Naive B cell (primary cell): Measurements from ENCODE around the gene NCS1. TPM values are rescaled to one million over a fixed set of nuclear protein-coding genes. Genes with fewer than 3 reads are reported as not detected.

Experiments
- ATAC-seq, 2 donors: fragments of 150-1000 bp; cut with Tn5 transposase; 2 replicates each; pipeline ENCODE4 v1.10.0; 2021; ENCODE audit warnings: low read depth in 2 of 2, mild to moderate bottlenecking in 2 of 2, moderate library complexity in 2 of 2
- DNase-seq: peaks from one replicate; pipeline ENCODE4 v3.0.0; 2022
- H3K27ac Mint-ChIP-seq, 6 donors: one replicate each; pipeline ENCODE4 v1.8.0; 2020 to 2022; ENCODE audit warnings: mild to moderate bottlenecking in 6 of 6, mixed read lengths in 6 of 6, moderate library complexity in 5 of 6, inconsistent platforms in 2 of 6
- H3K27me3 Mint-ChIP-seq, 3 donors: one replicate each; pipeline ENCODE4 v1.8.0; 2021 to 2022; ENCODE audit warnings: mixed read lengths in 3 of 3, mild to moderate bottlenecking in 1 of 3
- H3K36me3 Mint-ChIP-seq, 2 donors: one replicate each; pipeline ENCODE4 v1.8.0; 2020 to 2022; ENCODE audit warnings: mixed read lengths in 2 of 2, inconsistent platforms in 1 of 2, mild to moderate bottlenecking in 1 of 2
- H3K4me1 Mint-ChIP-seq, 3 donors: one replicate each; pipeline ENCODE4 v1.8.0; 2020 to 2022; ENCODE audit warnings: mixed read lengths in 3 of 3, inconsistent platforms in 1 of 3, mild to moderate bottlenecking in 1 of 3, moderate library complexity in 1 of 3
- H3K4me3 Mint-ChIP-seq, 8 donors: one replicate each; pipeline ENCODE4 v1.8.0; 2020 to 2022; ENCODE audit warnings: mild to moderate bottlenecking in 8 of 8, mixed read lengths in 8 of 8, moderate library complexity in 8 of 8, inconsistent platforms in 2 of 8
- H3K9me3 Mint-ChIP-seq, 7 donors: one replicate each; pipeline ENCODE4 v1.8.0; 2020 to 2022; ENCODE audit warnings: mixed read lengths in 7 of 7, mild to moderate bottlenecking in 5 of 7, inconsistent platforms in 2 of 7, moderate library complexity in 1 of 7
- polyA plus RNA-seq, 6 donors: library from polyadenylated mRNA; unstranded; fragments of 300-500 nt; fragmentation: Illumina TruSeq; gene quantifications; one replicate each; pipeline ENCODE4 v1.2.3, GENCODE V29; 2021; ENCODE audit warnings: low read depth in 6 of 6

Gene NCS1
- polyA plus RNA-seq, 6 donors from 2014 or later = 0.04 TPM; not detected in 5

DNA sequence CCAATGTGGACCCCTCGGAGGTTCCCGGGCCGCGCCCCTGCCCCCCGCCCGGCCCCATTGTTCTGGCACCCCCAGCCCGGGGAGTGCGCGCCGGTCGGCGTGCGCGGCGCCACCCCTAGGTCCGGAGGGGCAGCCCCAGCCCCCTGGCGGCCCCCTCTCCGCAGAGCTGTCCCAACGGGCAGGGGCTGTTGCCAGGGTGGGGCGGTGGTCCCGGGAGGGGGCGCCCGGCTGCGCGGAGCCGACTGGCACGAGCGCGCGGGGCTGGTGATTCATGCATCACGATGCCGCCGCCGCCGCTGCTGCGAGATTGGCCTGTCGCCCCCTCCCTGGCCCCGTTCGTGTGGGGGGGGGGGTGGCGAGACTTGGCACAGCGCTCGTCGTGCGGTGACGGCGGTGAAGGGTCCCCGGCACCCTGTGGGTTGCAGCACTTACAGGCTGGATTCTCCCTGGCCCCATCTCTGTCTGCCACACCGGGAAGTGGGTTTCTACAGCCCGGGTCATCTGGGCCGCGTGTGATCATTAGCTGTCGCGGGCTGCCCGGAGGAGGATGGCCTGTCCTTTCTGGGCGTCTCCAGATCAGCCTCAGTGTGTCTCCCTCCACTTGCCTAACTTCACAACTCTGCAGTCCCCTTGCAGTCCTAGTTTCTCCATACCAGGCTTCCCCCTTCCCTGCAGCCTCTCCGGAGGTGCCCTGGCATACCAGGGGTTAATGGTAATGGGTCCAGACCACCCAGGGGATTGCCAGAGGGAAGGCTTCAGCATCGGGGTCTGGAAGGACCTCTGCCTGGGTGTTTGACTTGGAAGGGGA is 858 bp downstream of the NCS1 start:
- H3K27ac Mint-ChIP-seq = no peak overlapping the region
- no peaks in the 10 kb centered on the region for H3K36me3 Mint-ChIP-seq
- H3K27me3 Mint-ChIP-seq = peaks cover 17 to 68% (median 66%) of the 10 kb centered on the region in 3 donors
- H3K4me3 Mint-ChIP-seq = peak overlapping the region; percentile 9 to 82 (median 60)
- H3K4me1 Mint-ChIP-seq = peaks cover 0 to 12% (median 4%) of the 10 kb centered on the region in 3 donors
- ATAC-seq = peak in 1 of 2 donors; percentile 28
- DNase-seq = no peak
- peaks cover 0 to 5% (median 0%) of the 10 kb centered on the region in 7 donors for H3K9me3 Mint-ChIP-seq

- Mint-ChIP-seq H3K9me3 (peaks cover 0 to 5% (median 0%) of the 10 kb centered on the region in 7 donors), H3K27ac (no peak overlapping the region)
These were observed 1.4 kb downstream of the NCS1 start for GRCh38 chr9:130173666-130173983.

DNA sequence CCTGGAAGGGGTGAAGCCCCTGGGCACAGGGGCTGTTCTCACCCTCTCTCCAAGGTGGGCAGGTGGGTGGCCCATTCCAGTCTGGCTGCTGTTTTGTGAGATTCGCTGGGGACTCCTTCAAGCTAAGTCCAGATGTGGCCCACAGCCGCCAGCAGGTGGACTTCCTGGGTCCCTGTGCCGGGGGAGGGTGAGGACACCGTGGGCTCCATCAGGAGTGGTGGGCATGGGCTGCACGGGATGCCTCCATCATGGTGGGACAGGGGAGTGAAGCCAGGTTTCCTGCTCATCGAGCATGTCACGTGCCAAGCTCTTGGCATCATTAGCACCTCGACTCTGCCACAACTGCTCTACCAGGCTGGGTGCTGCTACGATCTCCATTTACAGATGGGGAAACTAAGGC is 1.8 kb downstream of the NCS1 start:
- H3K9me3 Mint-ChIP-seq = peaks cover 0 to 3% (median 0%) of the 10 kb centered on the region in 7 donors
- peaks cover 0 to 12% (median 4%) of the 10 kb centered on the region in 3 donors for H3K4me1 Mint-ChIP-seq
- ATAC-seq (no peak), DNase-seq (no peak)
- H3K36me3 Mint-ChIP-seq = no peaks in the 10 kb centered on the region
- H3K4me3 Mint-ChIP-seq = peak overlapping the region; percentile 59 to 83 (median 68)
- H3K27ac Mint-ChIP-seq = no peak overlapping the region
- peaks cover 17 to 62% (median 61%) of the 10 kb centered on the region in 3 donors for H3K27me3 Mint-ChIP-seq

More at GRCh38 chr9:130173666-130173983, 1.4 kb downstream of the NCS1 start:
- no peak for DNase-seq
- Mint-ChIP-seq H3K4me1 (peaks cover 0 to 12% (median 4%) of the 10 kb centered on the region in 3 donors), H3K27me3 (peaks cover 17 to 65% (median 62%) of the 10 kb centered on the region in 3 donors), H3K36me3 (no peaks in the 10 kb centered on the region), H3K4me3 (peak overlapping the region in 7 of 8 donors; percentile 59 to 83 (median 68))
- no peak for ATAC-seq

DNA sequence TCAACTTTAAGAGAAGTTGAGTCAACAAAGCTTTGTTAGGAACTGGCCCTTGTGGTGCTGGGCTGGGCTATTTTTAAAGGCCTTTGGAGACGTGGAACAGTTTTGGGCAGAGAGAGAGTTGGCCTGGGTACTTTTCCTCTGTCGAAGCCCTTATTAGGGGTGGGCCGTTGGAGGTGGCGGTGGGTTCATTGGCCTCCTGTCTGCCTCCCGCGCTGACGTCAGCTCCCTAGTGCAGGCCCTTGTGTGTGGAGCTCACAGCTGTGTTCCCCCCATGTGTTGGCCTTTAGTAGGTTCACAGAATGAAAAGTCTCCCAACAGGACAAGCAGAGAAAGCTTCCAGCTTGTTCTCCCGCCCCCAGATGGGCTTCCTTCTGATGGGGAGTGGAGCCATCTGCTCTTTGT is 2.7 kb downstream of the NCS1 start:
- H3K4me1 Mint-ChIP-seq = peaks cover 0 to 12% (median 4%) of the 10 kb centered on the region in 3 donors
- no peaks in the 10 kb centered on the region for H3K36me3 Mint-ChIP-seq
- ATAC-seq = no peak
- H3K27ac Mint-ChIP-seq = peak overlapping the region in 1 of 6 donors; percentile 6
- DNase-seq = no peak
- peaks cover 0 to 2% (median 0%) of the 10 kb centered on the region in 7 donors for H3K9me3 Mint-ChIP-seq
- peak overlapping the region in 4 of 8 donors; percentile 33 to 78 (median 52) for H3K4me3 Mint-ChIP-seq
- peaks cover 12 to 56% (median 52%) of the 10 kb centered on the region in 3 donors for H3K27me3 Mint-ChIP-seq

- peaks cover 0 to 2% (median 0%) of the 10 kb centered on the region in 7 donors for H3K9me3 Mint-ChIP-seq
- no peak overlapping the region for H3K4me3 Mint-ChIP-seq
- ATAC-seq (no peak), DNase-seq (no peak)
- peaks cover 0 to 10% (median 4%) of the 10 kb centered on the region in 3 donors for H3K4me1 Mint-ChIP-seq
- H3K27ac Mint-ChIP-seq = peak overlapping the region in 1 of 6 donors; percentile 6
- peaks cover 12 to 56% (median 51%) of the 10 kb centered on the region in 3 donors for H3K27me3 Mint-ChIP-seq
- H3K36me3 Mint-ChIP-seq = no peaks in the 10 kb centered on the region
These were observed 3.2 kb downstream of the NCS1 start for GRCh38 chr9:130175355-130175754.

DNA sequence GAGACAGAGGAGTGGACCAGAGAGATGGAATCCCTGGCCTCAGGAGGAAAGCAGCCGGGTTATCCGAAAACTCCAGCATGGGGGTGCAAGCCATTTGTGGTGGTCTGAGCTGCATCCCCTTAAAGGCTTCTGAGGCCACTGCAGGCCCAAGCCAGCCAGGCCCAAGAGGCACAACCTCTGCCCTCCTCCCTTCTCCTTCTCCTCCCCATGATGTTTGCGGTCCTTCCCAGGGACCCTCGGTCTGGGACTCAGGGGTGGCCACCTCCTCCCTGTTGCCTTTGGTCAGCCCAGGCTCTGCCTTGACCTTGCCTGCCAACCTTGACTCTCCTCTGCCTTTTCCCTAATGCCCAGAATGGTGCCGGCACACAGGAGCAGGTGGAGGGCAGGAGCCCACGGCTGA is 4.6 kb downstream of the NCS1 start:
- H3K27ac Mint-ChIP-seq = peak overlapping the region in 1 of 6 donors; percentile 81
- ATAC-seq (no peak), DNase-seq (no peak)
- peaks cover 0 to 2% (median 0%) of the 10 kb centered on the region in 7 donors for H3K9me3 Mint-ChIP-seq
- peaks cover 4 to 58% (median 40%) of the 10 kb centered on the region in 3 donors for H3K27me3 Mint-ChIP-seq
- H3K36me3 Mint-ChIP-seq = no peaks in the 10 kb centered on the region
- H3K4me1 Mint-ChIP-seq = peaks cover 0 to 4% (median 0%) of the 10 kb centered on the region in 3 donors
- peak overlapping the region in 1 of 8 donors; percentile 72 for H3K4me3 Mint-ChIP-seq

DNA sequence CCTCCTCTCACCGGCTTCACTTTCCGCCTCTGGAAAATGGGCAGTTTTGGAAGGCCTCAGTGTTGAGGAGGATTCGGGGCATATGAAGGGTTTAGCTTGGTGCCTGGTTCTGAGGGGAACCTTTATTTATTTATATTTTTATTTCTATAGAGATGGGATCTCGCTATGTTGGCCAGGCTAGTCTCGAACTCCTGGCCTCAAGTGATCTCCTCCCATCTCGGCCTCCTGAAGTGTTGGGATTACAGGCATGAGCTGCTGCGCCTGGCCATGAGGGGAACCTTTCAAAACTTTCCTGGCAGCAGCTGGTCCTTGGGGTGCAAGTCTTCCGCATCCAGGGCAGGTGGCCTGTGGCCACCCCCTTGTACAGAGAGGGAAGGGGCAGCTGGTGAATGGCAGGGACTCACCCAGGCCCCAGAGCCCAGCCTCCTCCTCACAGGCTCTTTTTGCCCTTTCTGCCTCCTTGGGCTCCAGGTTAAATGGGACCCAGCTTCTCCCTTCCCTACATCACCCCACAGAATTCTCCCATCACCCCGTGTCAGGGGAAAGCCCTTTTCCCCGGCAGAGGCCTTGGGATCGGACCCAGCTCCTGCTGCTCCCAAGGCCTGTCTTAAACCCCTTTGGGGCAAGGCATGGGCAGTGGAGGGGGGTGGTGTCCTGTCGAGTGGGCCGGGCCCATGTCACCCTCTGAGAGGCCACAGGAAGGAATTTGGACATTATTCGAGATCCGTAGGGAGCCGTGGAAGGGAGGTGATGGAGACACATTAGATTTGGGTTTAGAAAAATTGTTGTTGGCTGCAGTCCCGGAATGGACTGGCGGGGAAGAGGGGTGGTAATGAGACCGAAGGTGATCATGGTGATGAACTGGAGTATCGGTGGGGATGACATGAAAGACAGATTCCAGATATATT is 5.9 kb downstream of the NCS1 start:
- peak overlapping the region in 2 of 6 donors; percentile 42 to 54 for H3K27ac Mint-ChIP-seq
- peaks cover 4 to 57% (median 40%) of the 10 kb centered on the region in 3 donors for H3K27me3 Mint-ChIP-seq
- H3K9me3 Mint-ChIP-seq = peaks cover 0 to 2% (median 0%) of the 10 kb centered on the region in 7 donors
- H3K4me1 Mint-ChIP-seq = peaks cover 0 to 4% (median 0%) of the 10 kb centered on the region in 3 donors
- H3K36me3 Mint-ChIP-seq = no peaks in the 10 kb centered on the region
- DNase-seq (no peak), ATAC-seq (no peak)
- peak overlapping the region in 1 of 8 donors; percentile 52 for H3K4me3 Mint-ChIP-seq

DNA sequence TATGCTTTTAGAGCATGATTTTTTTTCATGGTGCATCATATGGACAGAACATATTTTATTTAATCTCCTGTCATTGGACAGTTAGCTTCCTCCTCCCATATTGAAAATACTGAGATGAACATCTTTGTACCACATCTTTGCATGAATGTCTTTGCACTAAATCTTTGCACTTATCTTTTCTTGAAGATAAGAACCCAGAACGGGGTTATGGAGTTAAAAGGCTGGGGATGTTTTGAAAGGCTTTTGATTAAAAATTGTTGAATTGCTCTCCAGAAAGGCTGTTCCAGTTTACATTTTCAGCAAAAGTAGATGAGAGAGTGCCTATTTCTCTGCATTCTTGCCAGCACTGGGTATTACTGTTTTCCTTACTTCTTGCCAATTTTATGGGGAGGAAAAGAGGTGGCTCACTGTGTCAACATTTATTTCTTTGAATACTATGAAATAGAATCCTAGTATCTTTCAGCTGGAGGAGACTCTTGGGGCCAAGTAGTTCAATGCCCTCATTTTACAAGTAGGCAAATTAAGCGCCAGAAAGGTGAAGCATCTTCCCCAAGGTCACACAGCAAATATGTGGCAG is 7.2 kb downstream of the NCS1 start:
- ATAC-seq (no peak), DNase-seq (no peak)
- no peak overlapping the region for H3K4me3 Mint-ChIP-seq
- peaks cover 0 to 4% (median 3%) of the 10 kb centered on the region in 3 donors for H3K4me1 Mint-ChIP-seq
- H3K27ac Mint-ChIP-seq = no peak overlapping the region
- H3K9me3 Mint-ChIP-seq = peaks cover 0 to 1% (median 0%) of the 10 kb centered on the region in 7 donors
- no peaks in the 10 kb centered on the region for H3K36me3 Mint-ChIP-seq
- H3K27me3 Mint-ChIP-seq = peaks cover 4 to 52% (median 35%) of the 10 kb centered on the region in 3 donors

DNA sequence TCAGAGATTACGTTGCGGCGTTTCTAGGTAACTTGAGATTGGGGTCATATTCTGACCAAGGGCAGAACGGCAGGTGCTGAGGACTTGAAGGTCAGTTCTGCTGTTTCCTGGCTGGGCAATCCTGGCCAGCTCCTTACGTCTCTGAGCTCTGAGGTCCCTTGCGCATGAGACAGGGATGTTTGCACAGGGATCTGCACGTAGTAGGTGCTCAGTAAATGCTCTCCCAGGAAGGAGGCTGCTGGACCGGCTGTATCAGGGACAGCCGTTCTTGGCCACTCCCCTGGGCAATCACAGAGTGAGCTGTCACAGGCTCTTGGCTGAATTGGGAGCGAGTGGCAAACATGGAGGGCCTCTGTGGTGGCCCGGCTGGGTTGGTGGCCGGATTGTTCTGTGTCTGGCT is 8.3 kb downstream of the NCS1 start:
- H3K27ac Mint-ChIP-seq = peak overlapping the region in 1 of 6 donors; percentile 36
- peaks cover 0 to 1% (median 0%) of the 10 kb centered on the region in 7 donors for H3K9me3 Mint-ChIP-seq
- no peaks in the 10 kb centered on the region for H3K36me3 Mint-ChIP-seq
- DNase-seq = no peak
- ATAC-seq = no peak
- peaks cover 0 to 4% (median 3%) of the 10 kb centered on the region in 3 donors for H3K4me1 Mint-ChIP-seq
- no peak overlapping the region for H3K4me3 Mint-ChIP-seq
- peaks cover 4 to 41% (median 29%) of the 10 kb centered on the region in 3 donors for H3K27me3 Mint-ChIP-seq

- DNase-seq (no peak), ATAC-seq (no peak)
- Mint-ChIP-seq H3K27ac (no peak overlapping the region), H3K36me3 (no peaks in the 10 kb centered on the region), H3K9me3 (peaks cover 0 to 1% (median 0%) of the 10 kb centered on the region in 7 donors), H3K4me3 (no peak overlapping the region), H3K27me3 (peaks cover 3 to 43% (median 33%) of the 10 kb centered on the region in 3 donors), H3K4me1 (peaks cover 0 to 4% (median 3%) of the 10 kb centered on the region in 3 donors)
These were observed 9.6 kb downstream of the NCS1 start for GRCh38 chr9:130181678-130182380.

GRCh38 chr9:130182381-130182909 is 10.2 kb downstream of the NCS1 start:
- Mint-ChIP-seq H3K27me3 (peaks cover 3 to 44% (median 30%) of the 10 kb centered on the region in 3 donors), H3K4me1 (peaks cover 0 to 4% (median 3%) of the 10 kb centered on the region in 3 donors), H3K36me3 (no peaks in the 10 kb centered on the region), H3K9me3 (peaks cover 0 to 1% (median 0%) of the 10 kb centered on the region in 7 donors), H3K4me3 (no peak overlapping the region), H3K27ac (no peak overlapping the region)
- ATAC-seq (no peak), DNase-seq (no peak)

DNA sequence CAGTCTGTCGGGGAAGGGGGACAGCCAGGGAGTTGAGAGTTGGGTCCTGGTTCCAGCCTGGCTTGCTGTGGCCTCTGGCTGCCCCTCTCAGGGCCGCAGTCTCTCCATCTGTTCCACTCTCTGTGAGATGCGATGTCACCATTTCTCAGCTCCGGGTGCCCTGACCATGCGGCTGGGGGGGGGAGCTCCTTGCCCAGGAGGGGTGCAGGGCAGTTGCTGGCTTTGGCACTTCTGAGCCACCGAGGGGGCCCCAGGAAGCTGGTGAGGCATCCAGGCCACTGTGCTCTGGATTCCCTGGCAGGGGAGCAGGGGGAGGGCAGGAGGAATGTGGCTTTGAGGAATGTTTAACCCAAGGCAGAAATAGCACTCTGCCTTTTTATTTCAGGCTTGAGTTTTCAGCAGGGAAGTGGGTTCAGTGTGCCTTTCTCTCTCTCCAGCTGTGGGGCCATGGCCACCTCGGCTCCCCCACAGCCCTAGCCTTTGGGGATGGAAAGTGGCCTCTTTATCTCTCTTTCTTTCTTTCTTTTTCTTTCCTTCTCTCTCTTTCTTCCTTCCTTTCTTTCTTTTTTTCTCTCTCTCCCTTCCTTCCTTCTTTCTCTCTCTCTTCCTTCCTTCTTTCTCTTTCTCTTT is 11.0 kb downstream of the NCS1 start:
- Mint-ChIP-seq H3K27ac (peak overlapping the region in 1 of 6 donors; percentile 61), H3K36me3 (no peaks in the 10 kb centered on the region), H3K4me1 (peaks cover 0 to 7% (median 3%) of the 10 kb centered on the region in 3 donors), H3K4me3 (no peak overlapping the region), H3K27me3 (peaks cover 3 to 50% (median 33%) of the 10 kb centered on the region in 3 donors), H3K9me3 (no peaks in the 10 kb centered on the region)
- ATAC-seq = no peak
- DNase-seq = no peak
